ENCODE measurements around the gene RAB36. TPM values are rescaled to one million over a fixed set of nuclear protein-coding genes. Genes with fewer than 3 reads are reported as not detected.
A peak's percentile ranks its signal among the peaks of the same experiment; 100 is the strongest.

The RAB36 gene, protein sequence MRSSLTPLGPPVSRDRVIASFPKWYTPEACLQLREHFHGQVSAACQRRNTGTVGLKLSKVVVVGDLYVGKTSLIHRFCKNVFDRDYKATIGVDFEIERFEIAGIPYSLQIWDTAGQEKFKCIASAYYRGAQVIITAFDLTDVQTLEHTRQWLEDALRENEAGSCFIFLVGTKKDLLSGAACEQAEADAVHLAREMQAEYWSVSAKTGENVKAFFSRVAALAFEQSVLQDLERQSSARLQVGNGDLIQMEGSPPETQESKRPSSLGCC
- polyA plus RNA-seq (ENCODE audit: insufficient read length): 19.2 TPM
- long read RNA-seq, donor 1, transcript RAB36-201 (11 exons, 3,828 nt): major isoform, 6 of 6 reads
- long read RNA-seq, donor 1, partial matches to known transcripts: 0 of 6 reads
- long read RNA-seq, donor 1, other reads (novel, unspliced or antisense): 0 of 6 reads
- long read RNA-seq, donor 2, partial matches to known transcripts: 0 of 1 reads
- long read RNA-seq, donor 2, other reads (novel, unspliced or antisense): 0 of 1 reads
- long read RNA-seq, donor 3, partial matches to known transcripts: 0 of 3 reads
- long read RNA-seq, donor 3, other reads (novel, unspliced or antisense): 0 of 3 reads
- long read RNA-seq, donor 4: 0 reads
- long read RNA-seq, donor 5, partial matches to known transcripts: 0 of 4 reads
- long read RNA-seq, donor 5, other reads (novel, unspliced or antisense): 0 of 4 reads
- long read RNA-seq, donor 6, partial matches to known transcripts: 0 of 1 reads
- long read RNA-seq, donor 6, other reads (novel, unspliced or antisense): 0 of 1 reads
- long read RNA-seq, donor 7, transcript RAB36-201 (11 exons, 3,828 nt): major isoform, 7 of 7 reads
- long read RNA-seq, donor 7, partial matches to known transcripts: 0 of 7 reads
- long read RNA-seq, donor 7, other reads (novel, unspliced or antisense): 0 of 7 reads
- long read RNA-seq, donor 8, partial matches to known transcripts: 0 of 2 reads
- long read RNA-seq, donor 8, other reads (novel, unspliced or antisense): 0 of 2 reads

DNA sequence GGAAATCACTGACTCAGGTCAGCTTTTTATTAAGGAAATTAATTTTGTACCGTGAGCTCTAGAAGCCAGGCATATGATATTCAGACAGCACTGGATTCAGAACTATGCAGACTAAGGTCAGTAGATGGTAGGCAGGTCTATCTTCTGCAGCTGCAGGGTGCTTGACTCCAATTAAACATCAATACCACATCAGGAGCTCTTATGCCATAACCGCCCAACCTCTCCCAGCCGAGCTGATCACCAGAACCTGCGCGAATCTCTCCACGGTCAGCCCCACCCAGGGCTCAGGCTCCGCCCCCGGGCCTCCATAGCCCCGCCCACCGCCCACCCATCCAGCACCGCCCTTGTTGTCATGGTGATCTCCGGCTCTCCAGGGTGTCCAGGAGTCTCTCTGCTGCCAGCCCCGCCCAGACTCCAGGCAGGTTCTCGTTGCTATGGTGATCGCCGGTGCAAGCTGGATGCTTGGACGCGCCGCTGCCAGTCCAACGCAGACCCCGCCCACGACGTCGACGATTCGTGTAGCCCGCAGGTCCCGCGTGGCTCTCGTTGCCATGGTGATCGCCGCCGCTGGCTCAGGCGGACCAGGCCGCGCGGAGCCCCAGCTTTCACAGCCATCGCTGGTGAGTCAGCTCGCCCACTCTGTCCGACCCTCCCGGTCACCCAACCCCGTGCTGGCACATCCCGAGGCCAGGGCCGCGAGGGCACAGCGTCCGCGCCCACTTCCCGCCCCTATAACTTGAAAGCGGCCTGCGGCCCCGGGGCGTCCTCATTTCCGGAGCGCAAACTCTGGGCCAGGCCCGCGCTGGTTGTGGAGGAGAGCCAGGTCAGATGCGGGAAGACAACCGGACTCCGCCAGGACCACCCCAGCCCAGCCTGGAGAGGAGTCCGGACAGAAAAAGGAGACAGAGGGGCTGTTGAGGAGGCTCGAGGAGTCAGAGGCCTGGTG is at the start of gene RAB36:
TSS of gene RAB36 (plus strand) at position 546 of the 946 bp plus-strand sequence. CDS start 1,140 bp downstream, outside the sequence.
- DNase-seq: peak; percentile 97

DNA sequence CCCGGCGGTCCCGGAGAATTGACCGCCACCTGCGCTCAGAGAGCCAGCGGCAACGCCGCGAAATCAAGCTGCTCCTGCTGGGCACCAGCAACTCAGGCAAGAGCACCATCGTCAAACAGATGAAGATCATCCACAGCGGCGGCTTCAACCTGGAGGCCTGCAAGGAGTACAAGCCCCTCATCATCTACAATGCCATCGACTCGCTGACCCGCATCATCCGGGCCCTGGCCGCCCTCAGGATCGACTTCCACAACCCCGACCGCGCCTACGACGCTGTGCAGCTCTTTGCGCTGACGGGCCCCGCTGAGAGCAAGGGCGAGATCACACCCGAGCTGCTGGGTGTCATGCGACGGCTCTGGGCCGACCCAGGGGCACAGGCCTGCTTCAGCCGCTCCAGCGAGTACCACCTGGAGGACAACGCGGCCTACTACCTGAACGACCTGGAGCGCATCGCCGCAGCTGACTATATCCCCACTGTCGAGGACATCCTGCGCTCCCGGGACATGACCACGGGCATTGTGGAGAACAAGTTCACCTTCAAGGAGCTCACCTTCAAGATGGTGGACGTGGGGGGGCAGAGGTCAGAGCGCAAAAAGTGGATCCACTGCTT is 49.4 kb upstream of the RAB36 start:
- no peak for DNase-seq

DNA sequence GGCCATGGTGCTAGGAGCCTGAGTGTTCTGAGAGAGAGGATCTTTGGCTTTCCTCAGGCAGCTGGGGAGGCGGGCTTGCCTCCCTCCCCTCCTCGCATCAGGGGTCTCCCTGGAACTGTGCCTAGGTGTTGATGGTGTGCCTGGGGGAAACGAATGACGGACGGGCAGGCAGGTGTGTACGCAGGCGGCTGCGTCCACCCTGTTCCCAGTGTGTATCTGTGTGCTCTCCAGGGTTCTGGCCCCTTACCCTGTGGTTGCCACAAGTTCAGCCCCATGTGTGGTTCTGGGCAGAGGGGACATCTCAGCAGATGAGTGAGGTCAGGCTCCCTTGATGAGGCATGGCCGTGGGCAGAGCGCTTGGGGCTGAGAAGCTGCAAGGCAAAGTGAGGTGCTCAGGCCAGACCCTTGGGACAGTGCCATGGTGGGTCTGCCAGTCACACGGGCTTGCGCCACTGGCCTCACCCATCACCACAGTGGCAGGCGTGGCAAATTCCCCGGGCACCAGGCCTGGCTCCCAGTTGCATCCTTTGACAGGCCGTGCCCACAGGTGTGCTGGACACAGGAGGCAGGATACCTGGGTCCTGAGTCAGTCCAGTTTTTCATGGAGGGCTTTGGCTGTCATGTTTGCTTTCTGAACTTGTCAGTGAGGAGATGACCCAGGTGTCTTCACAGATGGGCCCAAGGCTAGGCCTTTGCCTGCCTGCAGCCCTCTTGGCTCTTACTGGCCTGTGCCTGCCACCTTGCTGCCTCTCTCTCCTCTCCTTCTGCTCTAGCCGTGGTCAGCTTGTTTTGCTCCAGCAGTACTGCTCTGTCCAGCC is 47.7 kb upstream of the RAB36 start:
- DNase-seq: no peak

DNA sequence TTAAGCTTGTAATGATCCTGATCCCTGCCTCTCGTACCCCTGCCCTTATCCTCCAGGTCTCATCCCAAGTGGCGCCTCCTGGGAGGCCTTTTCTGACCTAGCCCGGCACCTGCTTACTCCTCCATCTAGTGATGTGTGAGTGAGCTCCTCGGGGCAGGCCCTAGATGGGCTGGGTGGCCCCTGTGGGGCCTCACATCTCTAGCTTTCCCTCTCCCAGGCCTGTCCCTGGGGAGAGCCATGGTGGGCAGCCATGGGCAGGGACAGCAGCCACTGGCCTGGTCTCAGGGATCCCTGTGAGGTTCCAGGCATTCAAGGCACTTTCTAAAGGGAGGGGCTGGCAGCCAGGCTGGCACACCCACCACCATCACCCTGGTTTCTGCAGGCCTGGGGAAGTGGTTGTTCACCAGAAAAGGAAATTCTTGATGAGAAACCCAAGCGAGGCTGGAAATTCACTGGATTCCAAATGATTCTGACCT is 47.0 kb upstream of the RAB36 start:
- no peak for DNase-seq

DNA sequence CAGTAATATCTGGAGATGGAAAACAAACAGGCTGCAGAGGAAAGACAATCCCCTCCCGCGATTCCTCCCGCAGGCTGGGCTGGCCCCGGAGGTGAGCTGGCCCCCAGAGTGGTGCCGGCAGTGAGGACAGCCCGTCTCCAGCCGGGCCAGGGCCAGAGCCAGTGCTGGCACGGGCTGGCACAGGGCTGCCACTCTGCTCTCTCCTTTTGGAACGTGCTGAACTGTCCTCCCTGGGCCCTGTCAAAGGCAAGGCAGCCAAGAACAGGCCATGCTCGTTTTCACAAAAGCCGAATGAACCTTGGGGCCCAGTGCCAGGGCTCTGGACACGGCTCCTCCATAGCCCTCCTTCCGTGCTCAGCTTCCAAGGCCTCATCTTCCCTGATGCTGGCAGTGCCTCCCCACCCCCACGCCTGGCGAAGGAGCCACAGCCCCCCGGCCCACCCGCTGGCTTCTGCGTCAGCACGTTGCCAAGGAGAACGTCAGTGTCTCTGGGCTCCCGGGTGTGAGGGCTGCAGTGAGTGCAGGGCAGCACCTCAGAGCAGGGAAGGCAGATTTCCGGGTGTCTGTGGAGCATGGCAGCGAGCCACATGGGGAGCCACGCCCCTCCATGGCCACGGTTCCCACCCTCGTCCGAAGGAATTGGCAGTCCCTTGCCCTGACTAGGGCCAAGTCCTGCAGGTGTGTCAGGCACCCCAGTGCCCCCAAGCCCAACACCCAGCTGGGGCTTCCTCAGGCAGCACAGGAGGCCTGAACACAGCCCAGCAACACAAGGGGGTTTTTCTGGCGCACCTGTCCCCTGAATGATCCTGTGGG is 46.4 kb upstream of the RAB36 start:
- no peak for DNase-seq

DNA sequence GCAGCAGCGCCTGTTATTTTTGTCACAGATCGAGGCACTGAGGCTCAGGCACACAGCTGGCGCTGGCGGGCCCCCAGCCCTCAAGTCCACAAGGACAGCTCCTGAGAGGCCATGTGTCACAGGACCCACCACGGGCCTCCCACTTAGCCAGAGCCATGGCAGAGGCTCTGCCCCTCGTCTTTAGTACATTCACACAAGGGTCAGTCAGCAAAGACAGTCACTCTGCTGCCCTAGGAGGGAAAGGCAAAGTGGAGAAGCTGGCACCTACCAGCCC is 45.8 kb upstream of the RAB36 start:
- DNase-seq: no peak

DNA sequence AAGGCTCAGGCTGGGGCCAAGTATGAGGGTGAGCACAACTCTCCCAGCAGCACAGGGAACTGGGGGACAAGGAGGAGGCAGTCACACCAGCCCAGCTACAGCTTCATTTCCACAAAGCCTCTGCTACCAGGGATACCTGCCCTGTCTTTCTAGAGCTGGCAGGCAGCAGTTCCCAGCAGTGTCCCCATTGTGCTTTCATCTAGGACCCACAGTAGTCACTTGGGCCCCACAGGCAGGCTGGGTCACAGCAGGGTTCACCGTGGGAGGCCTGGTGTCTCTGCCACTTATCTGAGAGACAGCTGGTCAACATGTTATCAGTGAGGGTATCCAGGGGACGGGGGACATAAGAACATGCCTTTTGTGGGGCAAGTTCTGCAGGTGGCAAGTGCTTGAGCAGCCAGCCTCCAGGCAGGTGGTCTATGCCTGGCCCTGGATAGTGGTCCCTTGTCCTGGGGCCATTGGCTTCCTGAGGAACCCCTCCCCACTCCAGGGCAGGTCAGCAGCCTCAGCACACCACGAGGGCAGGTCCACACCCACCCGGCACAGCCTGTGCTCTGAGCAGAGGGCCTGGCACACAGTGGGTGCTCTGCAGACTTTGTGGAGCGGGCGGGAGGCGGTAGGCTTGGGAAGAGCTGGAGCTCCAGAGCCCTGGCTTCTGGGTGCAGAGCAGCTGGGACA is 45.0 kb upstream of the RAB36 start:
- no peak for DNase-seq

DNA sequence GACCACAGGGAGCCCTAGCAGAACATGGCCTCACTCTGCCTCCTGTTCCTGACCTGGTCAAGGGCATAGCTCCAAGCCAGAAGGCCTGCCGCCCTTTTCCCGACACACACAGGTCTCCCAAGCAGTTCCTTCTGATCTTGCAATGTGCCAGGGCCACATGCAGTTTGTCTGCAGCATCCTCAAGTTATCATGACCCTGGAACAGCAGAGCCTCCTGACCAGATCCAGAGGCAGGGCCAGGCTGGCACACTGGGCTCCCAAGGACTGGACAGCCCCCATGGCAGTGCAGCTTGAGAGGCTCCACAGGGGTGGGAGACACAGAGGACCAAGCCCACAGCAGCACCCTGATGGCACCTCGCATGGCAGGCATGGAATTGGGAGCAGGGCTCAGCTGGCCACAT is 43.8 kb upstream of the RAB36 start:
- DNase-seq: no peak

DNA sequence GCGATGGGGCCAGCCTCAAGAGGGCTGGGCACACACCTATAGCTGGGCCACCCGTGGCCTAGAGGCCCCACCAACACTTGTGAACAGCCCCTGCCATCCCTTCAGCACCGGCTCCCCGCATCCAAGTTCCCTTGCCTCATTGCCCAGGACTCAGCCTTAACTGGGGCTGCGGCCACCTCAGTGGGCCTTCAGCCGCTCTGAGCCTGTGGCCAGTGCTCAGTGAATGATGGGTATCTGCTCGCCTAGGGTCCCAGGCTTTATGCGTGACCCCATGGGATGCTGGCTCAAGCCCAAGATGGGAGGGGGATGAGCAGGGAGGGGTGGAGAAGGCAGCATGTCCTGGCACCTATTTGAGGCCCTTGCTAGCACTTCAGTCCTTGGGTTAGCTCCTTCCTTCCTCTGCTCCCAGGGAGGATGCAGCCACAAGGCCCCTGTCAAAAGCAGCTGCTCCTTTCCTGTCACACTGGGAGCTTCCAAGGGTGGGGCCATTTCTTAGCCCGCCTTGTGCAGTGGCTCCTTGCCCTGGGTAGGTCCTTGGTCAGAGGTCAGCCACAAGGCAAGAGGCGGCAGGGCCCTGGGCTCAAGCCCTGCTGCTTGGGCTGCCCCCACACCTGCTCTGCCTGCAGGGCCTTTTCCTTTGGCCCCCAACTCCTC is 43.1 kb upstream of the RAB36 start:
- DNase-seq: no peak

DNA sequence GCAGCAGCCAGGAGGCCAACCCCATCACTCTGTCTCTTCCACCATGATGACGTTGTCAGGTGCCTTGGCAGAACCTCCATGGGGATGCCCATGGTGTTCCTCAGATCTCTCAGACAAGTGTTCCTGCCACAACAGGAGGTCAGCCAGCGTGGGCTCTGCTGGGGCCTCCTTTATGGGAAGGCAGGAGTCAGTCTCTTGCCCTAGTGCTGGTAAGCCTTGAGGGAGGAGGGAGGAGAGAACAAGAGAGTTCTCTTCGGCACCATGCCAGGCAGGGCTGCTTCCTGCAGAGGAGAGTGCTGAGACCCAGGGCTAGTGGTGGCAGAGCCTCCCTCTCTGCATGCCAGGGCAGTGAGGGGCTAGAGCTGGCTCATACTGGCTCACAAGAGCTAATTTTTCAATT is 42.5 kb upstream of the RAB36 start:
- no peak for DNase-seq

DNA sequence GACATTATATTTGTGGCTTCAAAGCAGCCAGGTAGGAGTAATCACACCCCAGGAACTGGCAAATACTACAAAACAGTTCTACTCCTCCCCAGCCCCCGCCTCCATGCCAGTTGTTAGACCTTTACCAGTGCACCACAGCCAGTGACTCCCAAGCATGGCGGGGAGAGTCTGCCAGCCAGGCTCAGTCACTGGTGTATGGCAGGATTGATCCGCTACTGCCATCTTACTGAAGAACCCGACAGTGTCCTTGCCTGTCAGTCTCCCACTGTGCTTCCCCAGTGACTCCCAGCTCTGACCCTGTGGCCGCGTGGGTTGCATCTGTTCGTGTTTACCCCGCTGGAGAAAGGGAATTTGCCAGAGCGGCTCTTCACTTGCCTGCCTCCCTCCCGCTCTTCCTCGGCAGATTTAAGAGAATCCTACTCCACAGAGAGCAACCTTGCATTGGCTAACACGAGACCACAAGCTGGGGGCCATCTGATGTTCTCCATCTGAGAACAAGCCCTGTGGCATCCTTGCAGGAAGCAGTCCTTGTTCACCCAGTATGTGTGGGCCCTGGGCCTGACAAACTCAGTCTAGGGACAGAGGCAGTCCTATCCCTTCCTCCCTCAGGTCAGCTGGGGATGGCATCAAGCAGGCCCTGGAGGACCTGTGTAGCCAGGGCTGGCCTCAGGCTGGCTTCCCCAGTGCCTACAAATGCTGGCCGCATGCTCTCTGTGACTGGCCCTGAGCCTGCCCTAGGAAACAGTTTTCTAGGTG is 41.9 kb upstream of the RAB36 start:
- DNase-seq: no peak

DNA sequence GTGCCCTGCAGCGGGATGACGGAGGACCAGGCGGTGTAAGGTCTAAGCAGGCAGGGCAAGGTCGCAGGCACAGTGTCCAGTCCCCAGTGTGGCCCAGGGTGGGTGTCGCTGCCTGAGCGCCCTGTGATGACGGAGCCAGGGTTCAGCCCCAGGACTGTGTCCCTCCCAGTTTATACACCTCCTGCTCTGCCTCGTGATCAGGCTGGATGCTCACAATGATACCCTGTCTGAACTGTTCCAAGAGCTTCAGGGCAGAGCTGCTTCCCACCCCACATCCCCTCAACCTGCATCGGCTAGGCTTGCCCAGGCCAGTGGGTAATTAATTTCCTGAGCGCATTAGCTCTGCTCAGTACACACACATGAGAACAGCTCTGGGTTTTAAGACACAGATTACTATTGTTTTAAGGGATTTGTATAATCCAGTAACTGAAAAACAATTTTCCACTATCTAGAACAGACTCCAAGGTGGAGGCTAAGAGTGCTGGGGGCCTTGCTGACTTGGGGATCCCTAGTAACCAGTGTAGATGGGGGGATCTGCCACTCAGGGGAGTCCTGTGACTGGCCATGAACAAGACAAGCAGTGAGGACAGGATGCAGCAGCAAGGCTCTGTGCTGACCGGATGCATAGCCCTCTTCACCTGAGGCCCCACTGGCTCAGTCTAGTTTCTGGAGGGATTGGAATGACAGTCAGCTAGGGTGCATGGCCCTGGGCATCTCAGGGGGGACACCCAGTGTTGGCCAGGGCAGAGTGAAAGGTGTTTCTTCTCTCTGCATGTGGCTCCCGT is 40.9 kb upstream of the RAB36 start:
- DNase-seq: no peak

DNA sequence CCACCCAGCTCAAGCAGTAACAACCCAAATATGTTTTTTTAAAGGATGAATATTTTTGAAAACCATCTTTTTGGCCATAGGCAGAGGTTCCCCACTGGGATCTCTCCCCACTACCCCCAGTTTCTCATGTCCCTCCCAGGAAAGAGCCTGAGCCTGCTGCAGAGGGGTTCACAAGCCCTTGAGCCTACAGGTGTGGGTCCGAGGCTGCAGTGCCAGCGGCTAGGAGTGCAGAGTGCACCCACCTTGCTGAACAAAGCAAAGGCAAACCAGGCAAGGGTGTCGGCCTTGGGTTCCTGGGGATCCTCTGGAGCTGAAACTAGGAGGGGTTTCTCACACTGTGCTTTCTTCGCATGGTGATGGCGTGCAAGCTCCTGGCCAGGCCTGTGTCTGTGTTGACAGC is 40.0 kb upstream of the RAB36 start:
- DNase-seq: no peak

DNA sequence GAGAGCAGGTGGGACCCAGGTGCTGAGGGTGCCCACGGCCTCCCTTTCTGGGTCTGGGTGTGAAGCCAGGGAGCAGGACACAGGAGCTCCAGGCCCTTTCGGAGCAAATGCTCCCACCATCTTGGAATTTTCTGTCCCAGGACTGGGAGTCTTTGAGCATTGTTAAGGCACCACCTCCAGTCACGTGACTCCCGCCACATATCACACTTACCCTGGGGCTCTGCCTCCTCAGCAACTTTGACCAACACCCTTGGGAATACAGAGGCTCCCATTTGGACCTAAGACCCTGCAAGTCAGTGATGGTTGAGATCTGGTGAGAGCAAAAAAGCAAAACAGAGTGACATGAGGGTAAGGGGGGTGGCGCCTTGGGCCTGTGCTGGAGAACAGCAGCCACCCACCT is 39.4 kb upstream of the RAB36 start:
- no peak for DNase-seq

DNA sequence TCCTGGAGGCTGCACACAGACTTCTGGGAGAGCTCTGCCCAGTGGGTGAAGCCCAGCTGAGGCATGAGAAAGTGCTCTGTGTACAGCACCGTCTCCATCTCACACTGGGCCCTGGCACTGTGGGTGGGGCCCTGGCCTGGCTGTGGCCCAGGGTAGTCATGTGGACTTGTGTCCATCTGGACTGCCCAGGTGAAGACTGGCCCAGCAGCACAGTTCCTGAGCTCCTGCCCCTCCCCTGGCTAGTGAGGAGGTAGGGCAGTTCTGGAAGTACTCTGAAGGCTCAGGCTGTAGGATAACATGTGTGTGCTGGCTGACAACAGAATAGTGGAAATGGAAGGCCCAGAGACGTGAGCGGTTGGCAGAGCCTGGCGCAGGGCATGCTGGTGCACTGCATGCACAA is 38.9 kb upstream of the RAB36 start:
- DNase-seq: no peak

DNA sequence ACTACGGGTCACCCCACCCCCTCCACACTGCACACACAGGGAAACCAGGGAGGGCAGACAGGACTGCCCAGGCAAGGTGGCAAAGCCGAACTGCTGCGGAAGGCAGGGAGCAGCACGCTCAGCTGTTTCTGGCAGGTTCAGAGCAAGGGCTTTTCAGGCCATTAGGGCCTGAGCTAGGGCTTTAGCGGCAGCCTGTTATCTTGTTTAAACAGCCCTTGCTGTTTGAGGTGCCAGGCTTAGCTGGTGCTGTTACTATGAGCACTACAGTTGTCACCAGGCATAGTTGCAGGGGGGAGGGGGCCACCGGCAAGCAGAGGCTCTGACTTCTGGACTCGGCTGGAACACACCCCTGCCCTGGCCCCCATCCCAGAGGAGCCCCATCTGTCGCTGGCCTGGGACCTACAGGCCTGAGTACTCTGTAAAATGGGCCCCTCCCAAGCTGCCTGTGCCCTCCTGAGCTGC is 38.3 kb upstream of the RAB36 start:
- no peak for DNase-seq

Data from left kidney (tissue), 8 donors.